Measurements from ENCODE around the gene C19orf12. TPM values are rescaled to one million over a fixed set of nuclear protein-coding genes. Genes with fewer than 3 reads are reported as not detected.

The C19orf12 gene
- total RNA-seq, 1 experiment from 2014 or later: 16.7 TPM

- no peak for DNase-seq (ENCODE audit: extremely low read depth, low read depth)
Measured at GRCh38 chr19:29699861-29700260, 15.2 kb downstream of the C19orf12 start.

GRCh38 chr19:29697523-29698261 is 17.4 kb downstream of the C19orf12 start:
- no peak for DNase-seq (ENCODE audit: extremely low read depth, low read depth)

- no peak for DNase-seq (ENCODE audit: extremely low read depth, low read depth)
Measured at GRCh38 chr19:29696565-29696846, 18.6 kb downstream of the C19orf12 start.

GRCh38 chr19:29695765-29696564 is 19.1 kb downstream of the C19orf12 start:
- DNase-seq (ENCODE audit: extremely low read depth, low read depth): no peak

GRCh38 chr19:29694669-29695627 is 20.1 kb downstream of the C19orf12 start:
- DNase-seq (ENCODE audit: extremely low read depth, low read depth): peak; percentile 26

GRCh38 chr19:29694161-29694560 is 20.9 kb downstream of the C19orf12 start:
- no peak for DNase-seq (ENCODE audit: extremely low read depth, low read depth)

- peak; percentile 12 for DNase-seq (ENCODE audit: extremely low read depth, low read depth)
Measured at GRCh38 chr19:29690842-29691241, 24.2 kb downstream of the C19orf12 start.

- DNase-seq (ENCODE audit: extremely low read depth, low read depth): no peak
Measured at GRCh38 chr19:29687897-29688728, 26.9 kb downstream of the C19orf12 start.

GRCh38 chr19:29687244-29687896 is 27.7 kb downstream of the C19orf12 start:
- peak; percentile 25 for DNase-seq (ENCODE audit: extremely low read depth, low read depth)

GRCh38 chr19:29686285-29686805 is 28.7 kb downstream of the C19orf12 start:
- no peak for DNase-seq (ENCODE audit: extremely low read depth, low read depth)

- no peak for DNase-seq (ENCODE audit: extremely low read depth, low read depth)
Measured at GRCh38 chr19:29685326-29685725, 29.7 kb downstream of the C19orf12 start.

- DNase-seq (ENCODE audit: extremely low read depth, low read depth): no peak
Measured at GRCh38 chr19:29683009-29683408, 32.1 kb downstream of the C19orf12 start.

- no peak for DNase-seq (ENCODE audit: extremely low read depth, low read depth)
Measured at GRCh38 chr19:29682236-29682895, 32.7 kb downstream of the C19orf12 start.

GRCh38 chr19:29681422-29682235 is 33.4 kb downstream of the C19orf12 start:
- DNase-seq (ENCODE audit: extremely low read depth, low read depth): no peak

- DNase-seq (ENCODE audit: extremely low read depth, low read depth): no peak
Measured at GRCh38 chr19:29680937-29681336, 34.1 kb downstream of the C19orf12 start.

GRCh38 chr19:29680447-29680846 is 34.6 kb downstream of the C19orf12 start:
- no peak for DNase-seq (ENCODE audit: extremely low read depth, low read depth)

- DNase-seq (ENCODE audit: extremely low read depth, low read depth): no peak
Measured at GRCh38 chr19:29679598-29680210, 35.4 kb downstream of the C19orf12 start.

Data from NCI-H460 (cell line).